GM12878 (cell line): ENCODE measurements around the gene FANCM. TPM values are rescaled to one million over a fixed set of nuclear protein-coding genes. Genes with fewer than 3 reads are reported as not detected.

Experiments used
- ATAC-seq: fragments of 200-7000 bp; cut with Tn5 transposase; 3 replicates; pipeline ENCODE4 v1.9.1; 2020; ENCODE audit warnings: mild to moderate bottlenecking, moderate library complexity
- BruUV-seq: library from RNA; stranded (reverse); fragments of 400-500 nt; replicated peaks from 2 replicates; lab custom pipeline; 2021; lab: Mats Ljungman, UMichigan
- CTCF ChIA-PET: fragments of 300-600 bp; sonication (Branson Sonifier 250); formaldehyde crosslinking; extraction: SDS; loops from one replicate; lab custom pipeline; 2021; ENCODE audit warnings: inconsistent platforms; lab: Yijun Ruan, JAX
- POLR2A ChIA-PET: fragments of 350-600 bp; formaldehyde crosslinking; extraction: SDS; loops from one replicate; lab custom pipeline; 2021; ENCODE audit warnings: inconsistent platforms; lab: Charles Lee
- RAD21 ChIA-PET: fragments of 300-600 bp; sonication (Branson Sonifier 250); formaldehyde crosslinking; loops from one replicate; lab custom pipeline; 2023; ENCODE audit warnings: antibody characterized with exemption; ENCODE audit not compliant: unreplicated experiment; lab: Charles Lee
- SMC1A ChIA-PET: fragments of 300-600 bp; sonication (Branson Sonifier 250); formaldehyde crosslinking; loops from one replicate; lab custom pipeline; 2023; ENCODE audit not compliant: unreplicated experiment, uncharacterized antibody; lab: Charles Lee
- DNase-seq: peaks from one replicate; pipeline ENCODE4 v3.0.0-alpha.2; 2011; ENCODE audit warnings: low read depth, low spot score
- FAIRE-seq: peaks from 3 replicates; lab custom pipeline; 2011; peaks lifted over from hg19 to GRCh38; lab: Jason Lieb, UNC
- H2AFZ ChIP-seq: 2 replicates; pipeline ENCODE4 v1.6.0; 2011; ENCODE audit warnings: low read depth, low read length, control low read depth; ENCODE audit not compliant: control insufficient read depth
- H3K27ac ChIP-seq: 2 replicates; pipeline ENCODE4 v1.5.1; 2011; ENCODE audit warnings: control low read depth; ENCODE audit not compliant: control insufficient read depth, insufficient read depth
- H3K27me3 ChIP-seq, 2 experiments: replicated peaks in 1 of 2; 2 replicates each; pipeline versions ENCODE4 v1.6.0 to v1.6.1; 2011; ENCODE audit warnings: low read length in 1 of 2; ENCODE audit not compliant: control insufficient read depth in 2 of 2, insufficient read depth in 2 of 2
- H3K36me3 ChIP-seq, 2 experiments: 2 replicates each; pipeline ENCODE4 v1.5.1; 2011; ENCODE audit warnings: low read length in 1 of 2; ENCODE audit not compliant: control insufficient read depth in 2 of 2, insufficient read depth in 2 of 2
- H3K4me1 ChIP-seq: 2 replicates; pipeline ENCODE4 v1.6.1; 2011; ENCODE audit warnings: mild to moderate bottlenecking, low read length, moderate library complexity, mixed read lengths; ENCODE audit not compliant: control insufficient read depth, insufficient read depth
- H3K4me2 ChIP-seq: 2 replicates; pipeline ENCODE4 v1.6.0; 2011; ENCODE audit warnings: control low read depth; ENCODE audit not compliant: control insufficient read depth, insufficient read depth
- H3K4me3 ChIP-seq: fragments of 200-600 bp; sonication (generic); 2 replicates; pipeline ENCODE4 v1.5.1; 2016
- H3K79me2 ChIP-seq: 2 replicates; pipeline ENCODE4 v1.6.0; 2011; ENCODE audit warnings: low read length; ENCODE audit not compliant: control insufficient read depth, insufficient read depth
- H3K9ac ChIP-seq: 2 replicates; pipeline ENCODE4 v1.8.0; 2011; ENCODE audit warnings: low read length, control low read depth, mixed read lengths; ENCODE audit not compliant: control insufficient read depth, insufficient read depth
- H3K9me3 ChIP-seq: replicated peaks from 3 replicates; pipeline ENCODE4 v1.5.1; 2011; ENCODE audit warnings: mild to moderate bottlenecking, low read length; ENCODE audit not compliant: control insufficient read depth, insufficient read depth
- H4K20me1 ChIP-seq: 2 replicates; pipeline ENCODE4 v1.6.0; 2011; ENCODE audit not compliant: control insufficient read depth, insufficient read depth
- BCL11A ChIP-seq: IDR thresholded peaks from 2 replicates; pipeline ENCODE4 v1.6.1; 2011; ENCODE audit warnings: low read depth, low read length
- EP300 ChIP-seq, 2 experiments: fragments of 150-350 bp in 1 of 2; IDR thresholded peaks; 2 replicates each; pipeline ENCODE4 v1.6.1; 2011 to 2012; ENCODE audit warnings: low read depth in 2 of 2, low read length in 2 of 2, borderline replicate concordance in 1 of 2, improper control_type of control experiment in 1 of 2, inconsistent platforms in 1 of 2; ENCODE audit not compliant: control insufficient read depth in 1 of 2
- HSF1 ChIP-seq: fragments of 150-350 bp; IDR thresholded peaks from 2 replicates; pipeline ENCODE4 v1.6.1; 2014; ENCODE audit warnings: mild to moderate bottlenecking, low read depth, low read length
- KAT2A ChIP-seq: conservative IDR thresholded peaks from 2 replicates; pipeline ENCODE4 v1.6.1; 2011; ENCODE audit warnings: low read depth, low read length; ENCODE audit not compliant: control insufficient read depth
- KLF5 ChIP-seq: fragments of 450-650 bp; IDR thresholded peaks from 2 replicates; pipeline ENCODE4 v1.6.1; 2014; ENCODE audit warnings: mild to moderate bottlenecking; ENCODE audit not compliant: partially characterized antibody
- NFYB ChIP-seq: IDR thresholded peaks from 2 replicates; pipeline ENCODE4 v1.6.1; 2011; ENCODE audit warnings: low read depth, mild to moderate bottlenecking, low read length, improper control_type of control experiment, moderate library complexity; ENCODE audit not compliant: insufficient read depth
- NKRF ChIP-seq: fragments of 450-650 bp; conservative IDR thresholded peaks from 2 replicates; pipeline ENCODE4 v1.6.1; 2017; ENCODE audit warnings: mild to moderate bottlenecking, moderate library complexity
- SIX5 ChIP-seq: IDR thresholded peaks from 2 replicates; pipeline ENCODE4 v1.6.1; 2011; ENCODE audit warnings: mild to moderate bottlenecking, low read depth, low read length, moderate library complexity; ENCODE audit not compliant: severe bottlenecking
- SREBF2 ChIP-seq: IDR thresholded peaks from 2 replicates; pipeline ENCODE4 v1.6.1; 2012; ENCODE audit warnings: mild to moderate bottlenecking, low read length
- SUZ12 ChIP-seq: fragments of 200-600 bp; sonication (generic); IDR thresholded peaks from one replicate; pipeline ENCODE4 v1.6.1; 2018; ENCODE audit warnings: antibody characterized with exemption, mild to moderate bottlenecking; ENCODE audit not compliant: unreplicated experiment
- WGBS: methylation state at CpG from one replicate; pipeline ENCODE4 v1.1.6; 2016; ENCODE audit warnings: low lambda C conversion rate; ENCODE audit not compliant: insufficient replicate concordance, insufficient coverage; ENCODE audit errors: missing lambda C conversion rate; 5-methylcytosine and 5-hydroxymethylcytosine counted together
- in situ Hi-C: fragments of 300-500 bp; cut with MboI; formaldehyde crosslinking; loops from 9 replicates; pipeline ENCODE4 v1.14.3; 2018; ENCODE audit warnings: mixed read lengths
- intact Hi-C: fragments of 100-400 bp; cut with micrococcal nuclease; formaldehyde crosslinking; loops from one replicate; pipeline ENCODE4 v1.14.2; 2022; ENCODE audit not compliant: unreplicated experiment
- polyA plus RNA-seq, 11 experiments: library from polyadenylated mRNA; depleted of rRNA in 4 of 11; unstranded in 6 of 11; stranded (reverse) in 5 of 11; fragments of >200 nt; fragmentation: Nextera tagmentation in 4 of 11; fragmentation: Illumina TruSeq in 1 of 11; extraction: Ambion mirVana in 4 of 11; extraction: Trizol in 1 of 11; gene quantifications; 1 replicate in 1 of 11; 2 replicates in 10 of 11; pipeline versions ENCODE4 v1.2.1 to v1.2.3, GENCODE V29; 2011 to 2016; ENCODE audit warnings: inconsistent platforms in 2 of 11, missing spikeins in 2 of 11, low read depth in 1 of 11
- total RNA-seq, 4 experiments: library from RNA; depleted of rRNA in 3 of 4; stranded (reverse); fragments of >200 nt in 3 of 4; fragmentation: Illumina TruSeq in 1 of 4; extraction: Trizol in 1 of 4; gene quantifications; 2 replicates each; pipeline versions ENCODE4 v1.2.1 to v1.2.3, GENCODE V29; 2013 to 2021
- TF ChIP-seq, protein P1 (sequence below): IDR thresholded peaks from 2 replicates; pipeline ENCODE4 v1.6.1; 2011; ENCODE audit warnings: low read depth, mild to moderate bottlenecking, low read length, moderate library complexity, borderline replicate concordance; ENCODE audit errors: extremely low read depth

FANCM gene
- total and polyA plus RNA-seq, 10 of the 15 experiments (the other 5 are each of a cell fraction or from before 2014, with no cell fraction given) = 6.4 to 17.6 (median 10.6) TPM

DNA sequence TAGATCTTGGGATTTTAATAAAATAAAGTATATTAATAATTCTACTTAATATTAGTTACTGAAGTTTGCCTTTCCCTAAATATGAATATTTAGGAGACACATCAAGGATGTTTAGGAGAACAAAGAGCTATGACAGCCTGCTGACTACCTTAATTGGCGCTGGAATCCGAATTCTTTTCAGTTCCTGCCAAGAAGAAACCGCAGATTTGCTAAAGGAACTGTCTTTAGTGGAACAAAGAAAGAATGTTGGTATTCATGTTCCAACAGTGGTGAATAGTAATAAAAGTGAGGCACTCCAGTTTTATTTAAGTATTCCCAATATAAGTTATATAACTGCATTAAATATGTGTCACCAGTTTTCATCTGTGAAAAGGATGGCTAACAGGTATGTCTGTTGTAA lies 62.8 kb downstream of the FANCM start:
- FAIRE-seq = no peak
- CTCF ChIA-PET = interaction anchor here (1.1 kb wide), 3 partner anchors 55 to 240 kb away, joined by 3 to 4 read pairs (median 3); partner anchors contain the start of gene MIS18BP1
- 94% methylated on average over 3 of the region's 3 CpGs for WGBS

More for the DNA sequence above, 62.8 kb downstream of the FANCM start:
- POLR2A ChIA-PET = no interaction called here
- Histone ChIP-seq H3K4me2 (no peak overlapping the region), H3K4me3 (no peak overlapping the region), H4K20me1 (no peaks in the 10 kb centered on the region), H3K27ac (no peak overlapping the region), H3K9me3 (no peaks in the 10 kb centered on the region), H3K27me3 (no peaks in the 10 kb centered on the region), H3K9ac (no peak overlapping the region)
- intact Hi-C loops = no loop called here
- no peak for ATAC-seq
- no TSS peak for BruUV-seq
- TF ChIP-seq EP300 (IDR thresholded peaks at IDR 0.05; ENCODE audit: borderline replicate concordance in 1 of 2, control insufficient read depth in 1 of 2, low read depth in 2 of 2, low read length in 2 of 2) (no peak), KAT2A (no peak), HSF1 (no peak), KLF5 (no peak), NFYB (no peak), SREBF2 (no peak), NKRF (no peak), SUZ12 (no peak), SIX5 (no peak), BCL11A (no peak)
- TF ChIP-seq, protein P1, sequence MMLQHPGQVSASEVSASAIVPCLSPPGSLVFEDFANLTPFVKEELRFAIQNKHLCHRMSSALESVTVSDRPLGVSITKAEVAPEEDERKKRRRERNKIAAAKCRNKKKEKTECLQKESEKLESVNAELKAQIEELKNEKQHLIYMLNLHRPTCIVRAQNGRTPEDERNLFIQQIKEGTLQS = no peak
- TF ChIP-seq, all 136 proteins: peak for 0
- peaks cover 0 to 2% of the 10 kb centered on the region in 2 experiments; a peak in 2 of 4 replicates for H3K36me3 ChIP-seq
- H3K79me2 ChIP-seq = no peaks in the 10 kb centered on the region
- no peak for DNase-seq
- no peak overlapping the region for H2AFZ ChIP-seq
- H3K4me1 ChIP-seq = no peaks in the 10 kb centered on the region
- SMC1A ChIA-PET = interaction anchor here (0.8 to 1.8 kb wide), 5 partner anchors 13 to 284 kb away, joined by 3 to 7 read pairs (median 4); no protein-coding TSS in a partner anchor
- RAD21 ChIA-PET = interaction anchor here (1.7 kb wide), 1 partner anchor 285 kb away, joined by 3 read pairs; no protein-coding TSS in a partner anchor
- in situ Hi-C loops = no loop called here
